Panc1 (cell line): ENCODE measurements around the gene EHD4.

Experiments used
- CTCF ChIP-seq: fragments of 450-650 bp; IDR thresholded peaks from 2 replicates; pipeline ENCODE4 v1.5.1; 2017; ENCODE audit warnings: mild to moderate bottlenecking
- POLR2AphosphoS5 ChIP-seq: IDR thresholded peaks from 2 replicates; pipeline ENCODE4 v1.6.1; 2012; ENCODE audit warnings: mild to moderate bottlenecking, low read depth, low read length, moderate library complexity

GRCh38 chr15:41925086-41925608 lies 47.2 kb downstream of the EHD4 start:
- TF ChIP-seq CTCF (no peak), POLR2AphosphoS5 (no peak)
